Ishikawa (cell line): ENCODE results near the gene SNAI3.

Experiments used
- CEBPB ChIP-seq: IDR thresholded peaks from 2 replicates; pipeline ENCODE4 v1.6.1; 2012
- CREB1 ChIP-seq: IDR thresholded peaks from 2 replicates; pipeline ENCODE4 v1.6.1; 2012; ENCODE audit warnings: low read depth
- EGR1 ChIP-seq: IDR thresholded peaks from 2 replicates; pipeline ENCODE4 v1.6.1; 2012
- EP300 ChIP-seq: IDR thresholded peaks from 2 replicates; pipeline ENCODE4 v1.6.1; 2012; ENCODE audit warnings: borderline replicate concordance
- FOXM1 ChIP-seq: IDR thresholded peaks from 2 replicates; pipeline ENCODE4 v1.6.1; 2012; ENCODE audit warnings: low read depth, borderline replicate concordance
- MAX ChIP-seq: IDR thresholded peaks from 2 replicates; pipeline ENCODE4 v1.6.1; 2012
- RAD21 ChIP-seq: IDR thresholded peaks from 2 replicates; pipeline ENCODE4 v1.6.1; 2012; ENCODE audit warnings: low read depth
- REST ChIP-seq: IDR thresholded peaks from 2 replicates; pipeline ENCODE4 v1.6.1; 2012; ENCODE audit warnings: low read depth, mild to moderate bottlenecking
- TAF1 ChIP-seq: IDR thresholded peaks from 2 replicates; pipeline ENCODE4 v1.6.1; 2012; ENCODE audit warnings: low read depth, mild to moderate bottlenecking
- TCF12 ChIP-seq: IDR thresholded peaks from 2 replicates; pipeline ENCODE4 v1.6.1; 2012; ENCODE audit warnings: low read depth
- TEAD4 ChIP-seq: IDR thresholded peaks from 2 replicates; pipeline ENCODE4 v1.6.1; 2012
- USF1 ChIP-seq: IDR thresholded peaks from 2 replicates; pipeline ENCODE4 v1.6.1; 2012
- YY1 ChIP-seq: IDR thresholded peaks from 2 replicates; pipeline ENCODE4 v1.6.1; 2012; ENCODE audit warnings: low read depth
- ZBTB7A ChIP-seq: IDR thresholded peaks from 2 replicates; pipeline ENCODE4 v1.6.1; 2012; ENCODE audit warnings: low read depth

GRCh38 chr16:88718178-88718577 lies 31.9 kb upstream of the SNAI3 start:
- no peak for TF ChIP-seq EP300
- TF ChIP-seq YY1, result no peak
- TF ChIP-seq TCF12, result no peak
- no peak for TF ChIP-seq TAF1
- no peak for TF ChIP-seq USF1
- TF ChIP-seq TEAD4, result no peak
- TF ChIP-seq CEBPB, result no peak
- TF ChIP-seq MAX, result no peak
- no peak for TF ChIP-seq RAD21
- no peak for TF ChIP-seq CREB1
- no peak for TF ChIP-seq EGR1
- no peak for TF ChIP-seq REST
- TF ChIP-seq FOXM1, result no peak
- TF ChIP-seq ZBTB7A, result no peak
